Effector memory CD8-positive, alpha-beta T cell (primary cell): Measurements from ENCODE around the gene UBE2J1.

Source experiments
- ATAC-seq: fragments of 150-1000 bp; cut with Tn5 transposase; replicated peaks from 2 replicates; pipeline ENCODE4 v1.10.0; 2021; ENCODE audit warnings: mild to moderate bottlenecking, moderate library complexity
- DNase-seq, 3 experiments: peaks; one replicate each; pipeline ENCODE4 v3.0.0; 2021
- H3K27ac Mint-ChIP-seq, 2 donors: one replicate each; pipeline ENCODE4 v1.8.0; 2022; ENCODE audit warnings: mild to moderate bottlenecking in 2 of 2, mixed read lengths in 2 of 2, moderate library complexity in 2 of 2
- H3K27me3 Mint-ChIP-seq, 2 donors: one replicate each; pipeline ENCODE4 v1.8.0; 2022; ENCODE audit warnings: mixed read lengths in 2 of 2
- H3K36me3 Mint-ChIP-seq: one replicate; pipeline ENCODE4 v1.8.0; 2022; ENCODE audit warnings: mild to moderate bottlenecking, moderate library complexity, mixed read lengths; ENCODE audit not compliant: insufficient read depth
- H3K4me1 Mint-ChIP-seq, 2 donors: one replicate each; pipeline ENCODE4 v1.8.0; 2022; ENCODE audit warnings: low read depth in 2 of 2, mixed read lengths in 2 of 2
- H3K4me3 Mint-ChIP-seq, 2 donors: one replicate each; pipeline ENCODE4 v1.8.0; 2022; ENCODE audit warnings: mild to moderate bottlenecking in 2 of 2, mixed read lengths in 2 of 2, moderate library complexity in 2 of 2
- H3K9me3 Mint-ChIP-seq, 2 donors: one replicate each; pipeline ENCODE4 v1.8.0; 2022; ENCODE audit warnings: mixed read lengths in 2 of 2

Gene UBE2J1

DNA sequence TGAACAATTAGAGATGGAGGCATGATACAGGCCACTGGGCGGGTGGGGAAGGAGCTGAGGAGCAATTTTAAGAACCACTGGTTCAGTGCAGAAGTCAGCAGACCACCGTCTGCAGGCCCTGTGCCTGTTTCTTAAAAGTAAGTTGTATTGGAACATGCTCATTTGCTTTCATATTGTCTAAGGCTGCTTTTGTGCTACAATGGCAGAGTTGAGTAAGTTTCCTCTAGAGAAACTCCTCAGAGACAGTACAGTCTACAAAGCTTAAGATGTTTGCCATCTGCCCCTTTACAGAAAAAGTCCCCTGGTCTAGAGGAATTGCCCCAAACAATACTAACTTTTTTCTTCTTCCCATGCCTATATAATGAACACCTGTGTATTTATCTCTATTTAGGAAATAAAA, 28.5 kb upstream of the UBE2J1 start:
- no peak for DNase-seq
- H3K4me1 Mint-ChIP-seq: peaks cover 0 to 4% of the 10 kb centered on the region in 2 donors
- H3K27ac Mint-ChIP-seq: no peak overlapping the region
- ATAC-seq: no peak
- H3K9me3 Mint-ChIP-seq: no peaks in the 10 kb centered on the region
- no peak overlapping the region for H3K4me3 Mint-ChIP-seq
- H3K27me3 Mint-ChIP-seq: peaks cover 6 to 8% of the 10 kb centered on the region in 2 donors
- H3K36me3 Mint-ChIP-seq: no peaks in the 10 kb centered on the region

GRCh38 chr6:89379281-89379680, 26.8 kb upstream of the UBE2J1 start:
- DNase-seq (no peak), ATAC-seq (no peak)
- H3K36me3 Mint-ChIP-seq: peaks cover 4% of the 10 kb centered on the region
- H3K9me3 Mint-ChIP-seq: no peaks in the 10 kb centered on the region
- no peak overlapping the region for H3K4me3 Mint-ChIP-seq
- H3K4me1 Mint-ChIP-seq: peaks cover 7 to 10% of the 10 kb centered on the region in 2 donors
- no peaks in the 10 kb centered on the region for H3K27me3 Mint-ChIP-seq
- H3K27ac Mint-ChIP-seq: no peak overlapping the region

- DNase-seq (no peak), ATAC-seq (no peak)
- Mint-ChIP-seq H3K27me3 (no peaks in the 10 kb centered on the region), H3K9me3 (no peaks in the 10 kb centered on the region), H3K4me1 (peaks cover 7 to 10% of the 10 kb centered on the region in 2 donors), H3K4me3 (no peak overlapping the region), H3K36me3 (peaks cover 4% of the 10 kb centered on the region), H3K27ac (no peak overlapping the region)
Observed at GRCh38 chr6:89378628-89379027, 26.1 kb upstream of the UBE2J1 start.

GRCh38 chr6:89375427-89376267, 23.1 kb upstream of the UBE2J1 start:
- peaks cover 4% of the 10 kb centered on the region for H3K36me3 Mint-ChIP-seq
- no peaks in the 10 kb centered on the region for H3K27me3 Mint-ChIP-seq
- DNase-seq (peak; percentile 79 to 80 (median 79)), ATAC-seq (peak; percentile 94)
- peak overlapping the region in 1 of 2 donors; percentile 6 for H3K4me3 Mint-ChIP-seq
- peak overlapping the region in 1 of 2 donors; percentile 57 for H3K27ac Mint-ChIP-seq
- peaks cover 10 to 14% of the 10 kb centered on the region in 2 donors for H3K4me1 Mint-ChIP-seq
- H3K9me3 Mint-ChIP-seq: no peaks in the 10 kb centered on the region

DNA sequence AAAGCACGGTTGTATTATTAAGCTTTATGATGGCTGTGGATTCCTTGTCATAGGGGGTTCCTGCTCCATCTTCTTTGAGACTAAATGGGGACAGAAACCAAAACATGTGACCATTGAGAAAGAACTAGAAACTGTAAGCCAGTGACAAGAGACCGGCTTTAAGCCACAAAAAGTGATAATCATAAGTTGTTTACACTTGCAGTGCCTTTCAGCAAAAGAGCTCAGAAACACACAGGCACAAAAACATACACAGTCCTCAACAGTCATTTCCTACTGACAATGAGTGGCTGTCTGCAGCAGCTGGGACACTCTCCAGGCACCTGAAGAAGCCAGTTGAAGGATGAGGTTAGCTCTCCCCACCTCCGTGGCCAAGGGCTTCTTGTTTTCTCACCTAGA, 20.0 kb upstream of the UBE2J1 start:
- peaks cover 4% of the 10 kb centered on the region for H3K36me3 Mint-ChIP-seq
- peak overlapping the region in 1 of 2 donors; percentile 19 for H3K27ac Mint-ChIP-seq
- H3K9me3 Mint-ChIP-seq: no peaks in the 10 kb centered on the region
- DNase-seq: no peak
- H3K27me3 Mint-ChIP-seq: no peaks in the 10 kb centered on the region
- H3K4me1 Mint-ChIP-seq: peaks cover 10 to 14% of the 10 kb centered on the region in 2 donors
- no peak for ATAC-seq
- peak overlapping the region in 1 of 2 donors; percentile 10 for H3K4me3 Mint-ChIP-seq

DNA sequence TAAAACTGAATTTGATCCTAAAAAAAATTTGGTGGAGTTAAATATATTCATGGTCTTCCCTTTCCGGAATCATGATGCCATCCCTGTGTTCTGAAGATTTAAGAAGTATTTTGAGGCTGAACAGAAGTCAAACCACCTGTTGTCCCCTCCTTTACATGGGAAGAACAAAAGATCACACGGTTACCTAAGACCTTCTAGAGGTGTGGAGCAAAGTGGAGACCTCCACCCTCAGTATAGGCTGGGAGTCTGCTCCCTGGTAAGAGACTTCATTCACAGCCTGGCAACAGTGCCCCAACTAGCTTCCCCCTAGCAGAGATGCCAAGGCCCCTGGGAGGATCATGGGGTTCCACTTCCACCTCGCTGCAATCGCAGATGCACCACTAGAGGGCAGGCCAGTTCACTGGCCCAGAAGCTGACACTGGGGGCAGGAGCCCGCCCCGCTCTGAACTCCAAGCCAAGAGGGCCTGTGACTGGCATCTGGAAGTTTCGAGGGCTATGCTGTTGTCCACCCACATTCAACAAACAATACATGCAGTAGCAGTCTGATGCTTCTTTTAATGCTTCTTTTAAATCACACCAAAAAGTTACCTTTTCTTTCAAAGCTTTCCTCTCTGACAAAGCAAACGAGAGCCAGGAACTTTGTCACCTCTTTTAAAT, 19.5 kb upstream of the UBE2J1 start:
- peak overlapping the region in 1 of 2 donors; percentile 19 for H3K27ac Mint-ChIP-seq
- peak; percentile 74 to 83 (median 78) for DNase-seq

GRCh38 chr6:89368999-89369398, 16.5 kb upstream of the UBE2J1 start:
- no peak overlapping the region for H3K27ac Mint-ChIP-seq
- ATAC-seq: no peak
- H3K4me3 Mint-ChIP-seq: no peak overlapping the region
- peaks cover 0 to 7% of the 10 kb centered on the region in 2 donors for H3K4me1 Mint-ChIP-seq
- no peaks in the 10 kb centered on the region for H3K9me3 Mint-ChIP-seq
- no peaks in the 10 kb centered on the region for H3K27me3 Mint-ChIP-seq
- no peak for DNase-seq
- no peaks in the 10 kb centered on the region for H3K36me3 Mint-ChIP-seq

More for the DNA sequence above, 19.5 kb upstream of the UBE2J1 start:
- H3K27me3 Mint-ChIP-seq: no peaks in the 10 kb centered on the region
- peaks cover 10 to 14% of the 10 kb centered on the region in 2 donors for H3K4me1 Mint-ChIP-seq
- peaks cover 4% of the 10 kb centered on the region for H3K36me3 Mint-ChIP-seq
- peak overlapping the region in 1 of 2 donors; percentile 10 for H3K4me3 Mint-ChIP-seq
- peak; percentile 60 for ATAC-seq
- no peaks in the 10 kb centered on the region for H3K9me3 Mint-ChIP-seq

DNA sequence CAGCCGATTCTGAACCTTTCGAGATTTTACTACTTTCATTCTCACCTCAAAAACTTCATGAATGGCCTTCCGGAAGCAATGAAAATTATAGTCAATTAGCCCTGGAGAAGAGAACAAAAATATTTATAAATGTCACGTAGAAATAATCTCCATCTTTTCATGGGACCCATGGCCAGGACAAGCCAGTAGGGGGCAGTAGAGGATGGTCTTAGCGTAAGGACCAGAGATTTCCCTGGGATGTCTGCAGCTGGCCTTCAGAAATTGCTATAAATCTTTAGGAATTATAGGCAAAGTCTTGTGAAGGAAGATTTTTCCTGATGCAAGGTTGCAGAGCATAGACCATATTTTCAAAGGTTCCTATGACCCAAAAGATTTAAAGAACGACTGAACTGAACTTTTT, 15.6 kb upstream of the UBE2J1 start:
- H3K36me3 Mint-ChIP-seq: no peaks in the 10 kb centered on the region
- H3K27ac Mint-ChIP-seq: no peak overlapping the region
- no peaks in the 10 kb centered on the region for H3K27me3 Mint-ChIP-seq
- H3K4me1 Mint-ChIP-seq: peaks cover 0 to 7% of the 10 kb centered on the region in 2 donors
- no peak overlapping the region for H3K4me3 Mint-ChIP-seq
- H3K9me3 Mint-ChIP-seq: no peaks in the 10 kb centered on the region
- DNase-seq: peak; percentile 56 to 65 (median 57)
- peak; percentile 34 for ATAC-seq

GRCh38 chr6:89364586-89364985, 12.1 kb upstream of the UBE2J1 start:
- Mint-ChIP-seq H3K27ac (no peak overlapping the region), H3K4me3 (no peak overlapping the region), H3K4me1 (peaks cover 4 to 7% of the 10 kb centered on the region in 2 donors), H3K9me3 (no peaks in the 10 kb centered on the region), H3K36me3 (no peaks in the 10 kb centered on the region), H3K27me3 (no peaks in the 10 kb centered on the region)
- ATAC-seq: no peak
- DNase-seq: no peak

DNA sequence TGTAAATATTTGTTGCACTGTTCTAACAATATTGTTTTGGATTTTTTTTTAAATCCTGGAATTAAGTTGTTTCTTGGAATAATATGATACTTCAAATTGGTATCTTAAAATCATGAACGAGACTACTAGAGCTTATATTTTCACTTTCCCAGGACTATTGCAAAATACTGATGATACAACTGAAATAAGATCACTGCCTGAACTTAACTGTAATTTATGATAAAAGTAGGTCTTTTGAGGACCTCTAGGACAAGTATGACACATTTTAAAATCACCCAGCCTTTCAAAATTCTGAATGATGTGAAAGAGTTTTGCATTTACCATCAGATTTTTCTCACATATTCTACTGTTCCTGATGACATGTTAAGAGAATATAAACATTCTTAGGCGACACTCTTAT, 8.6 kb upstream of the UBE2J1 start:
- H3K9me3 Mint-ChIP-seq: no peaks in the 10 kb centered on the region
- no peaks in the 10 kb centered on the region for H3K36me3 Mint-ChIP-seq
- H3K27ac Mint-ChIP-seq: peak overlapping the region in 1 of 2 donors; percentile 11
- no peak overlapping the region for H3K4me3 Mint-ChIP-seq
- ATAC-seq (no peak), DNase-seq (no peak)
- H3K4me1 Mint-ChIP-seq: peaks cover 6 to 17% of the 10 kb centered on the region in 2 donors
- no peaks in the 10 kb centered on the region for H3K27me3 Mint-ChIP-seq

DNA sequence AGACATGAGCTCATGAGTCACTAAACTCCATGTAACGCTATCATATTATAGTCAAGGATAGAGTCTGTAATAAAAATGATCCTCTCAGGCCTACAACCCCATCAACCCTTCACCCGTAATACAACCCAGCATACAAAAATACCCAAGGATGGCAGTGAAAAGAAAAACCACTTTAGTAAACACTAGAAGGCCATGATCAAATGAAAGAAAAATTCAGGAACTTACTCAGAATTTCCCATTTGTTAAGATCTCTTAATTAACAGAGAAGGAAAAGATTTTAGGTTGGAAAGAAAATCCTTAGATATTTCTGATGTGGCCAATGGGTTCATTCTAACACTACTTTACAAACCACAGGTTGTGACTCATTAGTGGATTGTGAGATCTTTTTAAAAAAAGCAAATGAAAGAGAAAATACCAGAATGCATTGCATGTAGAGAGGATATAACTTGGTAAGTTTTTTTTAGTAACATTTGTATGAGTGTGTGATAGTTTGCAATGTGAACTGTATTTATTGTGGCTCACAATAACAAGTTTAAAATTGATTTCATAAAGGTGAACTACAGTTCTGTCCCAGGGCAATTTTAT, 8.0 kb upstream of the UBE2J1 start:
- DNase-seq: no peak
- no peaks in the 10 kb centered on the region for H3K36me3 Mint-ChIP-seq
- peaks cover 6 to 17% of the 10 kb centered on the region in 2 donors for H3K4me1 Mint-ChIP-seq
- H3K27me3 Mint-ChIP-seq: no peaks in the 10 kb centered on the region
- ATAC-seq: peak; percentile 71
- no peaks in the 10 kb centered on the region for H3K9me3 Mint-ChIP-seq
- H3K27ac Mint-ChIP-seq: peak overlapping the region in 1 of 2 donors; percentile 11
- H3K4me3 Mint-ChIP-seq: no peak overlapping the region

DNA sequence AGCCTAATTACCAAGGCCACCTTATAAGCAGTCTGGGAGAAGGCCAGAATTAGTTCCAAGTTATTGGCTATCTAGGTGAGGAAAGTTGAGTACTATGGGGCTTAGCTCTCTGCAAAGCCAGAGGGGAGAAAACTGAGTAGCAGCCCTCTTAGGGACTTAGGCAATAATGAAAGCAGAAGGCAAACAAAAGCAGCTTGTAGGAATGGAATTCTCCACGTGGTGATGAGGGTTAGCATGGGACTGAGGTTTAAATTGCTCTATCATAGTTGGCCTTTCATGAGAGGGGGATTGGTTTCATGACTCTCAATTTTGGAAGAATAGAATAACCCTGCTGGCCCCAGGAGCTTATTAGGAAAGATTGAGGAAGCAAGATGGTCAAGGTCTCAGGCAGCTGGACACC, 7.0 kb upstream of the UBE2J1 start:
- Mint-ChIP-seq H3K9me3 (no peaks in the 10 kb centered on the region), H3K36me3 (no peaks in the 10 kb centered on the region), H3K4me1 (peaks cover 6 to 17% of the 10 kb centered on the region in 2 donors), H3K27ac (no peak overlapping the region), H3K27me3 (no peaks in the 10 kb centered on the region), H3K4me3 (no peak overlapping the region)
- DNase-seq (no peak), ATAC-seq (no peak)

GRCh38 chr6:89357390-89357789, 4.9 kb upstream of the UBE2J1 start:
- ATAC-seq: no peak
- peaks cover 9 to 30% of the 10 kb centered on the region in 2 donors for H3K4me1 Mint-ChIP-seq

More at GRCh38 chr6:89357390-89357789, 4.9 kb upstream of the UBE2J1 start:
- no peaks in the 10 kb centered on the region for H3K27me3 Mint-ChIP-seq
- H3K36me3 Mint-ChIP-seq: no peaks in the 10 kb centered on the region
- no peaks in the 10 kb centered on the region for H3K9me3 Mint-ChIP-seq
- H3K27ac Mint-ChIP-seq: peak overlapping the region; percentile 57 to 73
- peak overlapping the region; percentile 69 to 82 for H3K4me3 Mint-ChIP-seq
- no peak for DNase-seq
